GM12872 (cell line): ENCODE data around the gene ANXA11.

ENCODE experiments used
- TF ChIP-seq, protein P1 (sequence below): IDR thresholded peaks from 3 replicates; pipeline ENCODE4 v1.5.1; 2011; ENCODE audit warnings: low read depth, mild to moderate bottlenecking, low read length, moderate library complexity; ENCODE audit not compliant: insufficient read depth

ANXA11 gene

DNA sequence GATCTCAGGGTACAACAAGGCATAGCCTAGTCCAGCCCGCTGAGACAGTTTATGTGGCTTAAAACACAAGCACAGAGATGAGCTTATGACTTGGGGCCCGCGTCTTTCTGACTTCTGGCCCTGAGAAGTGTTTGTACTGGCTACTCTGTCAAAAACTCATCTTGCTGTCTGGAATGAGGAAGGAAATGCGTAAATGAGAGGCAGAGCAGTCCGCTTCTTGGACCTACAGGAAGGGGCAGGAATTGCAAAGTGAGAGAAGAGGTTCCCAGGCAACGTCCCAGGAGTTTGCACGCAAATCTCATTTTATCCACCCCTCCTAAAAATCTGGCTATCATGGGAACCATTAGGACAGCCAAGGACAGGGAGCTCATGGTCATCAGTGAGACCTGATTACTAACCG is 5.5 kb downstream of the ANXA11 start:
- TF ChIP-seq, protein P1, sequence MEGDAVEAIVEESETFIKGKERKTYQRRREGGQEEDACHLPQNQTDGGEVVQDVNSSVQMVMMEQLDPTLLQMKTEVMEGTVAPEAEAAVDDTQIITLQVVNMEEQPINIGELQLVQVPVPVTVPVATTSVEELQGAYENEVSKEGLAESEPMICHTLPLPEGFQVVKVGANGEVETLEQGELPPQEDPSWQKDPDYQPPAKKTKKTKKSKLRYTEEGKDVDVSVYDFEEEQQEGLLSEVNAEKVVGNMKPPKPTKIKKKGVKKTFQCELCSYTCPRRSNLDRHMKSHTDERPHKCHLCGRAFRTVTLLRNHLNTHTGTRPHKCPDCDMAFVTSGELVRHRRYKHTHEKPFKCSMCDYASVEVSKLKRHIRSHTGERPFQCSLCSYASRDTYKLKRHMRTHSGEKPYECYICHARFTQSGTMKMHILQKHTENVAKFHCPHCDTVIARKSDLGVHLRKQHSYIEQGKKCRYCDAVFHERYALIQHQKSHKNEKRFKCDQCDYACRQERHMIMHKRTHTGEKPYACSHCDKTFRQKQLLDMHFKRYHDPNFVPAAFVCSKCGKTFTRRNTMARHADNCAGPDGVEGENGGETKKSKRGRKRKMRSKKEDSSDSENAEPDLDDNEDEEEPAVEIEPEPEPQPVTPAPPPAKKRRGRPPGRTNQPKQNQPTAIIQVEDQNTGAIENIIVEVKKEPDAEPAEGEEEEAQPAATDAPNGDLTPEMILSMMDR: no peak; the same call in 2 of the 3 replicates

DNA sequence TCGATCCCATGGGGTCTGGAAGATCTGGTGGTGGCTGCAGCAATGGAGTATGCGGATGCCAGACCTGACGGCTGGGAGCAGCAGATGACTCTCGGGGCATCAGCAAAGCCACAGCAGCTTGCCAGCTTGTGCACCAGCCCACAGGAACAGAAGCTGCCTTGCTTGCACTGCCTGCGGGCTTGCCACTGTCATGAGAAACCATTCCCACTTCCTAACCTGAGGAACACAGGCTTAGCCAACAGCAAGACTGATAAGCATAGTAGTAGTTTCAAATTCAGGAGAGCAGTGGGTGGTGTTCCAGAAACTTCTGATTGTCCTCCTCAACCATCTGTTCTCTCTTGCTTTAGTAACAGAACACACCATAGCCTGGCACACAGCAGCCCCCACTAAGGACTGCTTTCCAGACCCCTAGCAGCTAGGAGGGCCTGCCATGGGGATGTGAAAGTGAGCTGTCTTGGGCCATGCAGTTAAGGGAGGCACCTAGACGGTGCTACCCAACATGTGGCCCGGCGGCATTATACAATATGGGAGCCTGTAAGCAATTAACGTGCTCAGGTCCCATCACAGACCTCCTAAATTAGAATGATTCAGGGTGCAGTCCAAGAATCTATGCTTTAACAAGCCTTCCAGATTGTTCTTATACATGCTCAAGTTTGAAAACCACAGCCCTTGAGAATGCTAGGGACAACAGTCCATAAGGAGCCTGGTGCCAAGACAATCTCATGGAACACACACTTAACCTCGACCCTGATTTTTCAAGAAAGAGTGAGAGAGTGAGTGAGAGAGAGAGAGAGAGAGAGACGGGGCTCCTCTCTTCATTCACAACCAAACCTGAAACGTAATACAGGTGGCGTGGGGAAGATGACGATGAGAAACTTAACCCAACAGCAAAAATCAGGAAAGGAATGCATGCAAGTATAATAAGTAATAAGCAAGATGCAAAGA is 7.1 kb downstream of the ANXA11 start:
- TF ChIP-seq, protein P1: no peak

DNA sequence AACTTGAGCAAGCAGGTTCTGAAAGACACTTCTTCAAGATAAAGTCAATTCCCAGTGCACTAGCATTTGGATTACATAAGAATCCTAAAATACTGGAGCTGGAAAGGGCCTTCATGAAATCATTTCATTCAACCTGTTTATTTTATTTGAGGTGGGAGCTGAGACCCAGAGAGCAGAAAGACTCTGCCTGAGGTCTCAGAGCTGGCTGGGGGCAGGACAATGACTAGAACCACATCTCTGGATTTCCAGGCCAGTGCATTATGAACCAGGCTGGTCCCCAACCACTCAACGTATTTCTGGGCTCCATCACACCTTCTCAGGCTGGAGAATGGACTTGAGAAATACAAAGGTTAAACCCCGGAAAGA is 8.4 kb downstream of the ANXA11 start:
- TF ChIP-seq, protein P1: no peak

DNA sequence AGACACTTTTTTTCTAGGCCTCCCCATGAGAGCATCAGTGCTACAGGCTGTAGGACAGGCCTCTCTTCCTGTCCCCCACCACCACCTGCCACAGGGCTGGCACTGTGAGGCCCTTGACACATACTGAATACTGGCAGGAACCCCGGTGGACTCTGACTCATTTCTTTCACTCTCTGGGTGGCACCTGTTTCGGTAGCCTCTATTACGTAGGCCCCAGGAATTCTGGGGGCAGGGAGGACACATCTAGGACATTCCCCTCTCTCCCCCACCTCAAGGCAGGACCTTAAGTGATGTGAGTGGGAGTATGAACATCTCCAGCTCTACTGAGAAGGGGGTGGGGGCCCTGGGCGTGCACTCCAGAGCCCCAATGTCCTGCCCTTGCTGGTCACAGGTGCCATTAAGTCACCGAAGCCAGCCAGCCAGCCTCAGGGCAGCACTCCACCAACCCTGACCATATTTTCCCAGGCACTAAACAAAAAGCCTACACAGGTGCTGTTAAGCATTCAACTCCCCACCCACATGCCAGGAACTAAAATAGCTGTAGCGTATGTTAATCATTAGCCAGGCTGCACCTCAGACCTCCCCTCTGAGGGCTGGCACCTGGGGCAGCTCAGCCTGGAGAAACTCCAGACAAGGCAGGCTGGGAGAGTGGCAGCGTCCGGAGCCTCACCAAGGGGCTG is 8.9 kb downstream of the ANXA11 start:
- TF ChIP-seq, protein P1: no peak

DNA sequence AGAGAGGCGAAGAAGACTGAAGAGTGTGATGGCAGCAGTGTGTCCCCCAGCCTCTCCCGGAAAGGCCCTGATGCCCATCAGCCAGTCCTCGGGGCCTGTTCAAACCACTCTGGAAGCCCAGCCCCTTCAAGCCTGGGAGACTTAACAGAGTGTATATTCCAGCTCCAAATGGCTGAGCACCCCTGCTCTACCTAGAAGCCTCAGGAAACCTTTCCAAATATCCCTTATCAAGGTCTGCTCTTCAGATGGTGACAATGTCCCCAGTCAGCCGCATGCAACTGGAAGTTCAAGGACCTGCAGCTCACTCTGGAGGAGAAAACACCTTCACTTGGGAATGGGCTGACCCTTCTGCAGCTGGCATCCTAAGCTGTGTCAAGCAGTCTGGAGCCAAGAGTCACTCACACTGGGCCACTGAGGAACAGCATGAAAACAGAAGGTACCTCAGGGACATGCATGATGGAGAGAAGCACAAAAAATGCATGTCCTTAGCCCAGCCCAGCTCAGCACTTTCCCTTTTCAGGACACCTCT is 10.2 kb downstream of the ANXA11 start:
- TF ChIP-seq, protein P1: no peak

DNA sequence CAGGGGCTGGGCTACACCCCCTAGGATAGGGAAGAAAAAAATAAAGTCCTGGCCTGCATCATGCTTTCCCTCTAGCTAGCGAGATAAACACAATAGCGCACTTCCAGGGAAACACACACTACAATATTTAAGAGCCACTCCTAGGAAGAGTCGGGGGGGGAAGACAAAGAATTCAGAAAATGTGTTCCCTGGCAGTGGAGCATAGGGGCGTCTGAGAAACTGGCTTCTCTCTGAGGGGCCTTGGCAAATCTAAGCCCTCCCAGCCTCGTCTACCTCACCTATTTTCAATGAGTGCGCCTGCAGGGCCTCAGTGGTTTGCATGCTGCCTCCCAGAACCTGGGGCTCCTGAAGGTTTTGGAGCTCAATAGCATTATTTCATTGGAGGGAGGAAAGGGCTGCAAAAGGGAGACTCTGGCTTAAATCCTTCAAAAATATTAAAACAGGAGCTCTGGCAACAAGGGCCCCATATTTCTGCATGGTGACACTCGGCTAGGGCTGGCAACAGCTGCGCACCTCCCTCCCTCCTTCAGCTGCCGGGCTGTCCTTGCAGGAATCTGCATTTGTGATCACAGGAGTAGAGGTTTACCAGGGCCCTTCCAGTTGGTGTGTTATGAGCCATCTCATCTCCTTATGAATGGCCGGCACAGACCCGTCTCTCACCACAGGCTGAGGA is 10.8 kb downstream of the ANXA11 start:
- TF ChIP-seq, protein P1: no peak

DNA sequence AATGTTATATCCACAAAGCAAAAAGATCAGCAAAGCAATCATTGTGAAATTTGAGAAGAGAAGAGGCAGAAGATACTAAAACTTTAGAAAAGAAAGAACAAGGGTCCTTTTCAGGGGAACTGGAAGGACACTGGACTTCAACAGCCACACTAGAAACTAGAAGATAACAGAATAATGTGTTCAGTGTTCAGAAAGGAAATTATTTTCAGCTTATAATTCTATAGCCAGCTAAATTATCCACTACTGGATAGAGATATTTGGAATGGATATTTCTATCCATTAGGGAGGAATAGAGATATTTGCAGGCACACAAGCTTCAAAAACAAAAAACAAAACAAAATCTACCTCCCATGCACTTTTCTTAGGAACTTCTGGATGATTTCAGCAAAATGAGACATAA is 12.8 kb downstream of the ANXA11 start:
- TF ChIP-seq, protein P1: no peak
